ENCODE measurements around the gene CUL2. TPM values are rescaled to one million over a fixed set of nuclear protein-coding genes. Genes with fewer than 3 reads are reported as not detected.

Gene CUL2
- polyA plus RNA-seq, 3 donors from 2014 or later = 15.8 to 34.2 (median 33.2) TPM

GRCh38 chr10:34959786-34960185 is 130.4 kb downstream of the CUL2 start:
- no peak for DNase-seq
- no peak overlapping the region for H3K27ac Mint-ChIP-seq
- H3K4me1 Mint-ChIP-seq = no peaks in the 10 kb centered on the region
- peaks cover 0 to 1% (median 0%) of the 10 kb centered on the region in 3 donors for H3K27me3 Mint-ChIP-seq (ENCODE audit: low read depth in 3 of 3)
- no peaks in the 10 kb centered on the region for H3K9me3 Mint-ChIP-seq
- no peak overlapping the region for H3K4me3 Mint-ChIP-seq
- H3K36me3 Mint-ChIP-seq = no peaks in the 10 kb centered on the region

GRCh38 chr10:34959321-34959720 is 130.8 kb downstream of the CUL2 start:
- DNase-seq = no peak
- no peak overlapping the region for H3K27ac Mint-ChIP-seq
- peaks cover 0 to 1% (median 0%) of the 10 kb centered on the region in 3 donors for H3K27me3 Mint-ChIP-seq (ENCODE audit: low read depth in 3 of 3)
- H3K9me3 Mint-ChIP-seq = no peaks in the 10 kb centered on the region
- no peaks in the 10 kb centered on the region for H3K4me1 Mint-ChIP-seq
- H3K4me3 Mint-ChIP-seq = no peak overlapping the region
- H3K36me3 Mint-ChIP-seq = no peaks in the 10 kb centered on the region

Other genes starting within 250 kb of the CUL2 start
- 10 to 100 TPM; 51.4 to 84.0 (median 59.1) TPM for gene CREM, start 36.5 kb upstream of the CUL2 start, polyA plus RNA-seq
- 10 to 100 TPM in 2 of 3 donors, 1 to 10 TPM in 1; 7.8 to 13.2 (median 12.4) TPM for gene CCNY, start 246.2 kb upstream of the CUL2 start, polyA plus RNA-seq